ENCODE results near the gene KRT32.

DNA sequence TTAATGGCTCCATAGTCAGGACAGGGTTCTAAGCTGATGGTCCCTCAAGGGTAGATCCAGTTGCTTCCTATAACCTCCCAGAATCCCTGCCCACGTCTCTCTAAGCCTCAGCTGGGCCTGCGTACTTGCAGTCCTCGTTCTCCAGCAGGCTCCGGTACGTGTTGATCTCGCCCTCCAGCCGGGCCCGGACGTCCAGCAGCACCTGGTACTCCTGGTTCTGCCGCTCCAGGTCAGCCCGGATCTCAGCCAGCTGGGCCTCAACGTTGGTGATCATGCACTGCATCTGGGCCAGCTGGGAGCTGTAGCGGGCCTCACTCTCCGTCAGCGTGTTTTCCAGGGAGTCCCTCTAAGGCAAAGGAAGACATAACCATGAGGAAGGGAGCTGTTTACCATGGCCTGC lies 4.5 kb downstream of the KRT32 start:
- no peak for TF ChIP-seq POLR2A (IDR thresholded peaks at IDR 0.05)
- TF ChIP-seq CTCF (IDR thresholded peaks at IDR 0.05), result no peak
